Keratinocyte (primary cell): ENCODE results near the gene TLK1.

Experiments used
- EZH2 ChIP-seq: IDR thresholded peaks from one replicate; pipeline ENCODE4 v1.6.1; 2012; ENCODE audit warnings: inconsistent platforms, mild to moderate bottlenecking, low read length, moderate library complexity
- TF ChIP-seq, protein P1 (sequence below), 3 experiments: IDR thresholded peaks in 1 of 3; conservative IDR thresholded peaks in 1 of 3; optimal IDR thresholded peaks in 1 of 3; 2 replicates in 2 of 3; 3 replicates in 1 of 3; pipeline versions ENCODE3 to v1.5.1; 2011; ENCODE audit warnings: low read length in 3 of 3, mild to moderate bottlenecking in 3 of 3, moderate library complexity in 2 of 3, control low read depth in 1 of 3, inconsistent platforms in 1 of 3; ENCODE audit not compliant: insufficient read depth in 2 of 3; ENCODE audit errors: extremely low read depth in 1 of 3

DNA sequence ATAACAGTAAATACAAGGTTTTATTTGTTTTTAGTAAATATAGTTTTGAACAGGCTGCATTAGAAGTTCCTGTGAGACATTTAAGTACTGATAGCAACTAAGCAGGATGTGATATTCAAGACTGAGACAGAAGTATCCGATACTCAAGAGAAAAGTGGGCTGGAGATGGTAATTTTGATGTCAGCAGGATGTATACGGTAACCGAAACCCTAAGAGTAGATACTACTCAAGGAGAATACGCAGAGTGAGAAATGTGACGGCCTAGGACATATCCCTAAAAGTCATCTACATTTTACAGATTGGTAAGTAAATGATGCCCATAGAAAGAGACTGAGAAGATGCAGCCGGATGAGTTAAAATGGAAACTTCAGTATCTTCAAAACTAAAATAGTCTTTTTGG lies 116.3 kb downstream of the TLK1 start:
- TF ChIP-seq, protein P1, sequence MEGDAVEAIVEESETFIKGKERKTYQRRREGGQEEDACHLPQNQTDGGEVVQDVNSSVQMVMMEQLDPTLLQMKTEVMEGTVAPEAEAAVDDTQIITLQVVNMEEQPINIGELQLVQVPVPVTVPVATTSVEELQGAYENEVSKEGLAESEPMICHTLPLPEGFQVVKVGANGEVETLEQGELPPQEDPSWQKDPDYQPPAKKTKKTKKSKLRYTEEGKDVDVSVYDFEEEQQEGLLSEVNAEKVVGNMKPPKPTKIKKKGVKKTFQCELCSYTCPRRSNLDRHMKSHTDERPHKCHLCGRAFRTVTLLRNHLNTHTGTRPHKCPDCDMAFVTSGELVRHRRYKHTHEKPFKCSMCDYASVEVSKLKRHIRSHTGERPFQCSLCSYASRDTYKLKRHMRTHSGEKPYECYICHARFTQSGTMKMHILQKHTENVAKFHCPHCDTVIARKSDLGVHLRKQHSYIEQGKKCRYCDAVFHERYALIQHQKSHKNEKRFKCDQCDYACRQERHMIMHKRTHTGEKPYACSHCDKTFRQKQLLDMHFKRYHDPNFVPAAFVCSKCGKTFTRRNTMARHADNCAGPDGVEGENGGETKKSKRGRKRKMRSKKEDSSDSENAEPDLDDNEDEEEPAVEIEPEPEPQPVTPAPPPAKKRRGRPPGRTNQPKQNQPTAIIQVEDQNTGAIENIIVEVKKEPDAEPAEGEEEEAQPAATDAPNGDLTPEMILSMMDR (optimal IDR thresholded peaks at IDR 0.05 in 1 of 3, IDR thresholded peaks at IDR 0.05 in 1 of 3, conservative IDR thresholded peaks at IDR 0.05 in 1 of 3; ENCODE audit: extremely low read depth in 1 of 3, insufficient read depth in 2 of 3, low read length in 3 of 3) = no peak
- TF ChIP-seq EZH2 = no peak
